GM21367 (cell line): ENCODE results near the gene RRP1B.
"Not testable (repeated sequence)": the region's sequence is repeated elsewhere in the genome, so short reads cannot be mapped to it uniquely, and the experiment has no call there.

Source experiments
- ATAC-seq: cut with Tn5 transposase; IDR thresholded peaks from one replicate; pipeline ENCODE4 v1.9.1; 2021; ENCODE audit not compliant: unreplicated experiment

RRP1B gene

GRCh38 chr21:43699492-43699777 is 40.1 kb downstream of the RRP1B start:
- not testable (repeated sequence) for ATAC-seq

DNA sequence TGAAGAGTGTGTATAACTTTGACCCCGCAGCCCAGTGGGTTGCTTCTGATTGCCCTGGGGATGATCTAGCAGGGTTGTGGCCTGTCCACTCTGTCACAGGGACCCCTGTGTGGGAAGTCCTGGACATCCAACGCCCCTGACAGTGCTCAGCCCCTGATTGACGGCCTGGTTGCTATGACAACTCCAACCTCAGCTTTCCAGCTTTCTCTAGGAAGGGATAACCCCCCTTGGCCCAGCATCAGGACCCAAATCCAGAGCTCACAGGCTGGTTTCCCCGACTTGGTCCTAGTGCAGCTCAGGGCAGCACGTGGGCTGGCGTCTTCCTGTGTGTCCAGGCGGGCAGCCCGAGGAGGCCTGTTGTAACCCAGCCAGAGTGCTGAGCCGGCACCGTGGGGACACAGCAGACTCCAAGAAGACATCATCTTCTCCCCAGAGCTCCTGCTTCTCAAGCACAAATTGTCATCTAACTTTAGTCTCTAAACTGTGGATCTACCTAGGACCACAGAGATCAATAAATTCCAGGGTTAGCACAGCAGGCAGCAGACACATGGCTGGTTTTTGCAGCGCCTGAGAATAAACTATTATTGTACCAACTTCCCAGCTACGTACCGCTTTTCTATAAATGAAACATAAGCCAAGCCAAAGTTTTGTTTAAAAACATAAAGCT is 40.7 kb downstream of the RRP1B start:
- no peak for ATAC-seq

GRCh38 chr21:43701936-43702784 is 42.8 kb downstream of the RRP1B start:
- ATAC-seq: no peak

DNA sequence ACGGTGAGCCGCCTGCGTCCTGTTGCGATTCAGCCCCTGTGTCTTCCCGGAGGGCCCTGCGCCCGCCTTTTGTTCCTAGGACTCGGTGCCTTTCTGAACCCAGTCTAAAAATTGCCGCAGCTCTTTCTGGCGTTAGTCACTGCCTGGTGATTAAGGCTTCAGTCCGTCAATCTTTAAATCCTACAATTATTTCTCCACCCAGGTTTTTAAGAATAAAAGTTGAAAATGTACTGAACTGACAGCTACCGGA is 43.4 kb downstream of the RRP1B start:
- ATAC-seq: no peak

- ATAC-seq: no peak
Measured at GRCh38 chr21:43703035-43703880, 43.9 kb downstream of the RRP1B start.

- no peak for ATAC-seq
Measured at GRCh38 chr21:43707462-43707861, 48.1 kb downstream of the RRP1B start.

DNA sequence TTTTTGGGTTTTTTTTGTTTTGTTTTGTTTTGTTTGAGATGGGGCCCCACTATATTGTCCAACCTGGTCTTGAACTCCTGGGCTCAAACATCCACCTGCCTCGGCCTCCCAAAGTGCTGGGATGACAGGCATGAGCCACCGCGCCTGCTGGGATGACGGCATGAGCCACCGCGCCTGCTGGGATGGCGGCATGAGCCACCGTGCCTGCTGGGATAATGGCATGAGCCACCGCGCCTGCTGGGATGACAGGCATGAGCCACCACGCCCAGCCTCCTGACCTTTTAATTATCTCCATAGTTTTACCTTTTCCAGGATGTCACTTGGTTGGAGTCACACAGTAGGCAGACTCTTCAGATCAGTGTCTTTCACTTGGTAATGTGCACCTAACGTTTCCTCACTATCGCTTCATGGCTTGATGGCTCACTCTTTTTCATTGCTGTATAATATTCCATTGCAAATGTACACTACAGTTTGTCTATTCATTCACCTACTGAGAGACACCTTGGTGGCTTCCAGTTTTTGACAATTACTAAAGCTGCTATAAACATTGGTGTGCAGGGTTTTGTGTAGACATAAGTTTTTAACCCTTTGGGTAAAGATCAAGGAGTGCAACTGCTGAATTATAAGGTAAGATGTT is 49.5 kb downstream of the RRP1B start:
- ATAC-seq: no peak

- ATAC-seq: no peak
Measured at GRCh38 chr21:43712268-43712942, 53.0 kb downstream of the RRP1B start.

DNA sequence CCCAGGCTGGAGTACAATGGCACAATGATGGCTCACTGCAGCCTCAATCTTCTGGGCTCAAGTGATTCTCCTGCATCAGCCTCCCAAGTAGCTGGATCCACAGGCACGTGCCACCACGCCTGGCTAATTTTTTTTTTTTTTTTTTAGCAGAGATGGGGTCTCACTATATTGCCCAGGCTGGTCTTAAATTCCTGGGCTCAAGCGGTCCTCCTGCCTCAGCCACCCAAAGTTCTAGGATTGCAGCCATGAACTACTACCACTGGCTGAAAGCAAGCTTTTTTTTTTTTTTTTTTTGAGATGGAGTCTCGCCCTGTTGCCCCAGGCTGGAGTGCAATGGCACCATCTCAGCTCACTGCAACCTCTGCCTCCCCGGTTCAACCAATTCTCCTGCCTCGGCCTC is 53.8 kb downstream of the RRP1B start:
- not testable (repeated sequence) for ATAC-seq

GRCh38 chr21:43716376-43717165 is 57.2 kb downstream of the RRP1B start:
- no peak for ATAC-seq

- no peak for ATAC-seq
Measured at GRCh38 chr21:43717166-43717853, 58.0 kb downstream of the RRP1B start.

DNA sequence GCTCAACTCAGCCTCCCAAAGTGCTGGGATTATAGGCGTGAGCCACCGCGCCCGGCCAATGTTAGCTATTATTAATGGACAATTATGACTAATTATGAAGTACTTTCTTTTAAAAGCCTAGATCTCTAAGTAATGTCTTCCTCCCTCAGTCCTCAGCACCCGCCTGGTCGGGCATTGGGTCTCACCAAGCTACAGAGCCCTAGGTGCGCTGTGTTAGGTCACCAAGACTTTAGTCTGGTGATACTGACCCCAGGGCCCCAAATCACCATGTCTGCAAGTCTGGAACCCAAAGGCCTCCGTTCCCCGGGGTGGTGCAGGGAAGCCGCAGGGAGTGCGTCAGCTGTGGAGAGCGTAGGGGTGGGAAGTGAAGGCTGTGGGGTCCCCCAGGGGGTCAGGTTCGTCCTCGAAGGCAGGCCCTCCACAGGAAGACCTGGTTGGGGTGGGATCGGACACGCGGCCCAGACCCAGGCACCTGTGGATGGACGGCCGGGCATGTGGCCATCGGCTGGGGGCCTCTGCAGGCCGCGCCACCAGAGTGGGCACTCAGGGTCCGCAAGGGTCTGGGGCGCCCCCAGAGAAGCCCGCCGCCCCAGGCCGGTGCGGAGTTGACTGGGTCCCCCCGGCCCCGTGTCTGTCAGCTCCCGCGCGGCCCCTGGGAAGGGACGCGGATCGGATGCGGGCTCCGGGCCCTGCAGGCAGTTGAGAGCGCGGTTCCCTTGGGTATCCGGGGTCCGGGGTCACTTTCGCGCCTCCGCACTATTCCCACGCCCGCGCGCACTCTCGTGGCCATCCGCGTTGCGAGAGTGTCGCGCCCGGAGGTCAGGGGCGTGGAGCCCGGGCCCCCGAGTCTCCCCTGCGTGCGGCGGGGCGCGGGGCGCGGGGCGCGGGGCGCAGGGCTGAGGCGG is 58.9 kb downstream of the RRP1B start:
- ATAC-seq: no peak

DNA sequence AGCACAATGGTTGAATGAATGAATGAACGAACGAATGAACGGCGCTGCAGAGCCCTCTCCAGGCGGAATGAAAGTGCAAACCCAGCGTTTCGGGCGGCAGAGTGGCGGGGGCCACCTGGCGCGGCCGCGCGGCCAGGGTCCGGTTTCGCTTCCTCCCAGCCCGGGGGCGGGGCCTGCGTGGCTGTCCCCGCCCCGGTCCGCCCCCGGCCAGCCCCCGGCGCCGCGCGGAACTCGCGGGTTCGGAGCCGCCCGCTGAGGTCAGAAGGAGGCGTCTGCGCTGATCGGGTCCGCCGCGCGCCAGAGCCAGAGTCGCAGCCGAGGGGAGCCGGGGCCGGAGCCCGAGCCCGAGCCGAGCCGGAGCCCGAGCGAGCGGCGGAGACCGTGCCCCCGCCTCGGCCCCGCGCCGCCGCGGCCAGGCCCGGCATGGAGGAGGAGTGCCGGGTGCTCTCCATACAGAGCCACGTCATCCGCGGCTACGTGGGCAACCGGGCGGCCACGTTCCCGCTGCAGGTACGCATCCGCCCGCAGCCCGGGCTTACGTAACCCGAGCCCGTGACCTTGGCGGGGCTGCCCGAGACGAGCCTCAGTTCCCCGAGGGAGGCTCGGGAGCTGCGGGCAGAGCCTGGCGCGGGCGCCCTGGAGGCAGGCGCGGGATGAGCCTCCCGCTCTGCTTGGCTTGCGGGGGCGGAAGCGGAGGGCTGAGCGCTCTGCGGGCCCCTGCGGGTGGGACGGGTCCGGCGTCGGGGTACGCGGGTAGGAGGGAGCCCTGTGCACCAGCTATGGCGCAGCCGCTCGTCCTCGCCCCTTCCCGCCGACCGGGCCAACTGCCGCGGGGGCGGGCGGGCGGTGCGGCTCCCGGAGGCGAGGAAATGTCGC is 59.8 kb downstream of the RRP1B start, which contains the start of gene PDXK:
Gene PDXK, plus strand, starts transcription at position 258 of the 876 bp plus-strand sequence. Its CDS starts 166 bp downstream, at position 424.
- peak; percentile 58 for ATAC-seq

GRCh38 chr21:43719748-43720538 is 60.6 kb downstream of the RRP1B start:
- ATAC-seq: no peak

- ATAC-seq: no peak
Measured at GRCh38 chr21:43720539-43721166, 61.3 kb downstream of the RRP1B start.

DNA sequence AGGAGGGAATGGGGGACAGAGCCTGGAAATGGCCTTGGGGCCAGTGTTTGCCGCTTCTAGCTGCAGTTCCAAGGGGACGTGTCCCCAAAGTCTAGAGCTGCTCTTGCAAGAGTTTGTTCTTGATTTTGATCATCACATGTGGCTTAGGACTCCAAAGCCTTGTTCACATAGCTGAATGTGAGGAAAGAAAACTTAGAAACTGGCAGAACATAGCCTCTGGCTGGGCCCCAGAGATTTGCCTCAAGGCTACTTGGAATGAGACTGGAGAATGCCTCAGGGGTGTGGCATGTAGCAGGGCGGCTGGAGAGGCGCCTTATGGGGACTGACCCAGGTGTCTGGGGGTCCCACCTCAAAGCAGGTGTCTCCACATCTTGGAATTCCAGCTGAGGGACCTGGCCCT is 61.8 kb downstream of the RRP1B start:
- ATAC-seq: no peak
